HFFc6 (cell line): ENCODE results near the gene SCAPER. TPM values are rescaled to one million over a fixed set of nuclear protein-coding genes. Genes with fewer than 3 reads are reported as not detected.

ENCODE experiments used
- DNase-seq: peaks from one replicate; pipeline ENCODE4 v3.0.0-alpha.2; 2018
- H3K27ac Mint-ChIP-seq: 2 replicates; pipeline ENCODE4 v1.8.0; 2020; ENCODE audit warnings: mild to moderate bottlenecking, mixed read lengths
- H3K27me3 Mint-ChIP-seq: 2 replicates; pipeline ENCODE4 v1.8.0; 2021; ENCODE audit warnings: mild to moderate bottlenecking, moderate library complexity, mixed read lengths; ENCODE audit not compliant: insufficient read depth
- H3K36me3 Mint-ChIP-seq: 2 replicates; pipeline ENCODE4 v1.8.0; 2021; ENCODE audit warnings: low read depth, mixed read lengths
- H3K4me1 Mint-ChIP-seq: 2 replicates; pipeline ENCODE4 v1.8.0; 2020; ENCODE audit warnings: low read depth, mixed read lengths
- H3K4me3 Mint-ChIP-seq: 2 replicates; pipeline ENCODE4 v1.8.0; 2020; ENCODE audit warnings: mild to moderate bottlenecking, moderate library complexity, mixed read lengths
- H3K9me3 Mint-ChIP-seq: 2 replicates; pipeline ENCODE4 v1.8.0; 2020; ENCODE audit warnings: mild to moderate bottlenecking, mixed read lengths
- CTCF ChIP-seq: fragments of 200-600 bp; sonication (generic); IDR thresholded peaks from 2 replicates; pipeline ENCODE4 v1.5.0; 2021; ENCODE audit warnings: antibody characterized with exemption, mild to moderate bottlenecking
- total RNA-seq, 6 experiments: library from RNA; stranded (reverse); fragmentation: NEBNext Ultra II Directional; extraction: Animal tissue kit (Norgen Biotek cat#: 25700); gene quantifications; 2 replicates in 1 of 6; 3 replicates in 5 of 6; pipeline ENCODE4 v1.2.3, GENCODE V29; 2021

Gene SCAPER
- total RNA-seq, 6 experiments from 2014 or later, result 6.9 to 10.1 (median 8.1) TPM

GRCh38 chr15:76625267-76625666, 279.9 kb downstream of the SCAPER start:
- Mint-ChIP-seq H3K27me3 (no peaks in the 10 kb centered on the region; the same call in 1 of the 2 replicates), H3K4me1 (no peaks in the 10 kb centered on the region), H3K4me3 (no peak overlapping the region), H3K36me3 (no peaks in the 10 kb centered on the region), H3K27ac (no peak overlapping the region), H3K9me3 (no peaks in the 10 kb centered on the region)
- DNase-seq, result no peak
- no peak for TF ChIP-seq CTCF

- Mint-ChIP-seq H3K4me1 (no peaks in the 10 kb centered on the region), H3K27ac (no peak overlapping the region), H3K9me3 (peaks cover 10% of the 10 kb centered on the region), H3K36me3 (peaks cover 40% of the 10 kb centered on the region), H3K4me3 (no peak overlapping the region), H3K27me3 (no peaks in the 10 kb centered on the region)
- TF ChIP-seq CTCF, result no peak
- DNase-seq, result no peak
Observed at GRCh38 chr15:76614725-76615124, 290.4 kb downstream of the SCAPER start.

- no peak for TF ChIP-seq CTCF
- H3K4me1 Mint-ChIP-seq, result no peaks in the 10 kb centered on the region
- DNase-seq, result no peak
- H3K4me3 Mint-ChIP-seq, result no peak overlapping the region
- no peaks in the 10 kb centered on the region for H3K36me3 Mint-ChIP-seq
- no peaks in the 10 kb centered on the region for H3K9me3 Mint-ChIP-seq
- H3K27me3 Mint-ChIP-seq, result no peaks in the 10 kb centered on the region
- H3K27ac Mint-ChIP-seq, result no peak overlapping the region
Observed at GRCh38 chr15:76588811-76589747, 316.1 kb downstream of the SCAPER start.

- TF ChIP-seq CTCF, result no peak
- Mint-ChIP-seq H3K27ac (no peak overlapping the region), H3K36me3 (peaks cover 11% of the 10 kb centered on the region)
Observed at GRCh38 chr15:76585576-76585897, 319.6 kb downstream of the SCAPER start.

GRCh38 chr15:76584868-76585575, 320.1 kb downstream of the SCAPER start:
- Mint-ChIP-seq H3K4me3 (no peak overlapping the region), H3K4me1 (no peaks in the 10 kb centered on the region), H3K27ac (no peak overlapping the region), H3K36me3 (peaks cover 11% of the 10 kb centered on the region), H3K9me3 (peaks cover 24% of the 10 kb centered on the region), H3K27me3 (no peaks in the 10 kb centered on the region)
- TF ChIP-seq CTCF, result no peak
- no peak for DNase-seq

More at GRCh38 chr15:76585576-76585897, 319.6 kb downstream of the SCAPER start:
- Mint-ChIP-seq H3K4me1 (no peaks in the 10 kb centered on the region), H3K27me3 (no peaks in the 10 kb centered on the region), H3K4me3 (no peak overlapping the region), H3K9me3 (peaks cover 22% of the 10 kb centered on the region)
- DNase-seq, result no peak
